ENCODE measurements around the gene ITIH2.
"Not testable (repeated sequence)": the region's sequence is repeated elsewhere in the genome, so short reads cannot be mapped to it uniquely, and the experiment has no call there.

The ITIH2 gene

GRCh38 chr10:7718685-7719084 lies 15.6 kb downstream of the ITIH2 start:
- DNase-seq (ENCODE audit: low read depth) = no peak
- no peak for TF ChIP-seq CTCF (IDR thresholded peaks at IDR 0.05; ENCODE audit: insufficient read depth, low read depth, low read length, missing control alignments)
- no peak overlapping the region for H3K4me3 ChIP-seq (ENCODE audit: low read length)

- DNase-seq (ENCODE audit: low read depth) = no peak
- H3K4me3 ChIP-seq (ENCODE audit: low read length) = no peak overlapping the region
- no peak for TF ChIP-seq CTCF (IDR thresholded peaks at IDR 0.05; ENCODE audit: insufficient read depth, low read depth, low read length, missing control alignments)
These were observed 17.4 kb downstream of the ITIH2 start for GRCh38 chr10:7720478-7720877.

- H3K4me3 ChIP-seq (ENCODE audit: low read length) = no peak overlapping the region
- TF ChIP-seq CTCF (IDR thresholded peaks at IDR 0.05; ENCODE audit: insufficient read depth, low read depth, low read length, missing control alignments) = no peak
- DNase-seq (ENCODE audit: low read depth) = no peak
These were observed 19.9 kb downstream of the ITIH2 start for GRCh38 chr10:7722927-7723529.

GRCh38 chr10:7734821-7735220 lies 31.7 kb downstream of the ITIH2 start:
- no peak for TF ChIP-seq CTCF (IDR thresholded peaks at IDR 0.05; ENCODE audit: insufficient read depth, low read depth, low read length, missing control alignments)
- H3K4me3 ChIP-seq (ENCODE audit: low read length) = no peak overlapping the region
- no peak for DNase-seq (ENCODE audit: low read depth)

GRCh38 chr10:7738536-7739407 lies 35.7 kb downstream of the ITIH2 start:
- H3K4me3 ChIP-seq (ENCODE audit: low read length) = no peak overlapping the region
- no peak for TF ChIP-seq CTCF (IDR thresholded peaks at IDR 0.05; ENCODE audit: insufficient read depth, low read depth, low read length, missing control alignments)
- no peak for DNase-seq (ENCODE audit: low read depth)

- H3K4me3 ChIP-seq (ENCODE audit: low read length) = no peak overlapping the region
- no peak for TF ChIP-seq CTCF (IDR thresholded peaks at IDR 0.05; ENCODE audit: insufficient read depth, low read depth, low read length, missing control alignments)
- DNase-seq (ENCODE audit: low read depth) = no peak
These were observed 41.2 kb downstream of the ITIH2 start for GRCh38 chr10:7744307-7744706.

- DNase-seq (ENCODE audit: low read depth); H3K4me3 ChIP-seq (ENCODE audit: low read length): not testable (repeated sequence)
These were observed 45.5 kb downstream of the ITIH2 start for GRCh38 chr10:7748637-7749036.
